GM19035 (cell line): Measurements from ENCODE around the gene ZC3HAV1.
"Not testable (repeated sequence)": the region's sequence is repeated elsewhere in the genome, so short reads cannot be mapped to it uniquely, and the experiment has no call there.

Experiments used
- ATAC-seq: cut with Tn5 transposase; IDR thresholded peaks from one replicate; pipeline ENCODE4 v1.9.1; 2021; ENCODE audit not compliant: unreplicated experiment

The ZC3HAV1 gene

GRCh38 chr7:139029353-139029752 is 80.2 kb downstream of the ZC3HAV1 start:
- no peak for ATAC-seq

GRCh38 chr7:139026551-139026950 is 83.0 kb downstream of the ZC3HAV1 start:
- no peak for ATAC-seq

GRCh38 chr7:139025861-139026260 is 83.7 kb downstream of the ZC3HAV1 start:
- not testable (repeated sequence) for ATAC-seq

- no peak for ATAC-seq
Measured at GRCh38 chr7:139023076-139023475, 86.4 kb downstream of the ZC3HAV1 start.

- ATAC-seq, result no peak
Measured at GRCh38 chr7:139022286-139022685, 87.2 kb downstream of the ZC3HAV1 start.

- ATAC-seq, result no peak
Measured at GRCh38 chr7:139018910-139019309, 90.6 kb downstream of the ZC3HAV1 start.

GRCh38 chr7:139016931-139017511 is 92.5 kb downstream of the ZC3HAV1 start:
- peak; percentile 89 for ATAC-seq

- ATAC-seq, result no peak
Measured at GRCh38 chr7:139011373-139011772, 98.1 kb downstream of the ZC3HAV1 start.

GRCh38 chr7:139004321-139005090 is 105.0 kb downstream of the ZC3HAV1 start:
- ATAC-seq, result no peak

GRCh38 chr7:138999414-138999813 is 110.1 kb downstream of the ZC3HAV1 start:
- ATAC-seq, result no peak
